A172 (cell line): Measurements from ENCODE around the gene USP34. TPM values are rescaled to one million over a fixed set of nuclear protein-coding genes. Genes with fewer than 3 reads are reported as not detected.
A peak's percentile ranks its signal among the peaks of the same experiment; 100 is the strongest.
"Not testable (repeated sequence)": the region's sequence is repeated elsewhere in the genome, so short reads cannot be mapped to it uniquely, and the experiment has no call there.

Experiments used
- DNase-seq: peaks from one replicate; pipeline ENCODE4 v3.0.0-alpha.2; 2015; ENCODE audit warnings: low spot score
- total RNA-seq: library from RNA; depleted of rRNA; stranded (reverse); fragments of >200 nt; shearing (Covaris generic); gene quantifications from 2 replicates; pipeline ENCODE4 v1.2.3, GENCODE V29; 2014

USP34 gene
- total RNA-seq, 1 experiment from 2014 or later, result 91.0 TPM

- DNase-seq, result no peak
Observed at GRCh38 chr2:61249521-61250071, 221.3 kb downstream of the USP34 start.

GRCh38 chr2:61247204-61247812 is 223.6 kb downstream of the USP34 start:
- peak; percentile 48 for DNase-seq

- no peak for DNase-seq
Observed at GRCh38 chr2:61244694-61245093, 226.2 kb downstream of the USP34 start.

GRCh38 chr2:61241266-61241665 is 229.6 kb downstream of the USP34 start:
- DNase-seq, result no peak

GRCh38 chr2:61238219-61239012 is 232.5 kb downstream of the USP34 start:
- no peak for DNase-seq

GRCh38 chr2:61235716-61236115 is 235.2 kb downstream of the USP34 start:
- DNase-seq, result no peak

GRCh38 chr2:61233581-61233980 is 237.3 kb downstream of the USP34 start:
- DNase-seq, result no peak

GRCh38 chr2:61229936-61230335 is 241.0 kb downstream of the USP34 start:
- no peak for DNase-seq

GRCh38 chr2:61222567-61222966 is 248.3 kb downstream of the USP34 start:
- DNase-seq, result no peak

- DNase-seq, result no peak
Observed at GRCh38 chr2:61221819-61222218, 249.1 kb downstream of the USP34 start.

- peak; percentile 9 for DNase-seq
Observed at GRCh38 chr2:61220768-61221167, 250.1 kb downstream of the USP34 start.

- no peak for DNase-seq
Observed at GRCh38 chr2:61218817-61219170, 252.1 kb downstream of the USP34 start.

- no peak for DNase-seq
Observed at GRCh38 chr2:61218076-61218816, 252.6 kb downstream of the USP34 start.

GRCh38 chr2:61214171-61214570 is 256.7 kb downstream of the USP34 start:
- no peak for DNase-seq

- DNase-seq, result peak; percentile 44
Observed at GRCh38 chr2:61210332-61210981, 260.4 kb downstream of the USP34 start.

GRCh38 chr2:61205132-61205531 is 265.8 kb downstream of the USP34 start:
- no peak for DNase-seq

GRCh38 chr2:61196671-61197070 is 274.2 kb downstream of the USP34 start:
- peak; percentile 38 for DNase-seq

- not testable (repeated sequence) for DNase-seq
Observed at GRCh38 chr2:61194646-61195045, 276.2 kb downstream of the USP34 start.

- no peak for DNase-seq
Observed at GRCh38 chr2:61193670-61194561, 277.0 kb downstream of the USP34 start.

GRCh38 chr2:61187085-61187484 is 283.8 kb downstream of the USP34 start:
- no peak for DNase-seq

GRCh38 chr2:61185231-61185728 is 285.6 kb downstream of the USP34 start:
- DNase-seq, result no peak
